PFSK-1 (cell line): Measurements from ENCODE around the gene NAA40.

Experiments
- POLR2AphosphoS5 ChIP-seq: IDR thresholded peaks from 2 replicates; pipeline ENCODE4 v1.6.1; 2012; ENCODE audit warnings: low read depth, mild to moderate bottlenecking, control low read depth, low read length, moderate library complexity
- SIN3A ChIP-seq: IDR thresholded peaks from 2 replicates; pipeline ENCODE4 v1.6.1; 2012; ENCODE audit warnings: mild to moderate bottlenecking, low read length, moderate library complexity, borderline replicate concordance; ENCODE audit not compliant: insufficient read depth
- TAF1 ChIP-seq: IDR thresholded peaks from 2 replicates; pipeline ENCODE4 v1.6.1; 2012; ENCODE audit warnings: low read length, control low read depth, borderline replicate concordance; ENCODE audit not compliant: insufficient read depth

DNA sequence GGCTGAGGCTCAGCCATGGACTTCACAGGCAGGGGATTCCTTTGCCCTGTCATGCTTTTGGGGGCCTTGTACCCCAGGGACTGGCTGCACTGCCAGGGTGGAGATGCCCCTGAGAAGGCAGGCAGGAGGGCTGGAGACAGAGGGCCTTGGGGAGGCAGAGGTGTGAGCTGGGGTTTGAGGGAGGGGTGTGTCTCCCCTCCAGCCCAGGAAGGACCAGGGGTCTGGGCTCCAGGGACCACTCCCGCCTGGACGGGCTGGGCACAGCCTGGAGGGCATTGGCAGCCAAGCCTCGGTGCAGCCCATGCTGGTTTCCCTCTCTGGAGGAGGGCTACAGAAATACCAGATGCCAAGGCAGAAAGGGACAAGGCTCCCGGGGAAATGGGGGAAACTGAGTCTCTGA, 66.9 kb downstream of the NAA40 start:
- TF ChIP-seq SIN3A (no peak), TAF1 (no peak), POLR2AphosphoS5 (no peak)
